Subcutaneous adipose tissue (tissue), 4 donors: ENCODE measurements around the gene SGSM1. TPM values are rescaled to one million over a fixed set of nuclear protein-coding genes. Genes with fewer than 3 reads are reported as not detected.

ENCODE experiments used
- CTCF ChIP-seq: fragments of 450-650 bp; IDR thresholded peaks from one replicate; pipeline ENCODE4 v1.5.1; 2016; ENCODE audit warnings: low read depth, mild to moderate bottlenecking, control low read depth, antibody characterized with exemption, moderate library complexity
- total RNA-seq, 4 donors: library from RNA; depleted of rRNA; stranded (reverse); fragments of >200 nt; gene quantifications; one replicate each; pipeline ENCODE4 v1.1.0, GENCODE V29; 2016

Gene SGSM1
- total RNA-seq, 4 donors from 2014 or later = under 0.01 to 0.57 (median under 0.01) TPM; not detected in 1

- no peak for TF ChIP-seq CTCF
These were observed 63.0 kb downstream of the SGSM1 start for GRCh38 chr22:24868979-24869378.

- TF ChIP-seq CTCF = no peak
These were observed 65.7 kb downstream of the SGSM1 start for GRCh38 chr22:24871611-24872205.

- TF ChIP-seq CTCF = no peak
These were observed 67.2 kb downstream of the SGSM1 start for GRCh38 chr22:24873226-24873625.

- TF ChIP-seq CTCF = no peak
These were observed 70.0 kb downstream of the SGSM1 start for GRCh38 chr22:24875862-24876506.

GRCh38 chr22:24876700-24877099, 70.7 kb downstream of the SGSM1 start:
- no peak for TF ChIP-seq CTCF

GRCh38 chr22:24878969-24879368, 73.0 kb downstream of the SGSM1 start:
- TF ChIP-seq CTCF = no peak

- TF ChIP-seq CTCF = no peak
These were observed 77.4 kb downstream of the SGSM1 start for GRCh38 chr22:24883432-24883831.
